ENCODE results near the gene GMDS. TPM values are rescaled to one million over a fixed set of nuclear protein-coding genes. Genes with fewer than 3 reads are reported as not detected.

The GMDS gene
- polyA plus RNA-seq, 1 experiment = 7.1 TPM

- Histone ChIP-seq H3K4me3 (ENCODE audit: low read depth, low read length) (no peak overlapping the region), H3K36me3 (ENCODE audit: control insufficient read depth, insufficient read depth, low read length) (no peaks in the 10 kb centered on the region), H3K27me3 (ENCODE audit: control insufficient read depth, insufficient read depth, low read length) (no peaks in the 10 kb centered on the region; the same call in 1 of the 2 replicates)
- POLR2A ChIA-PET = no interaction called here
- DNase-seq (ENCODE audit: low read depth) = no peak
- no peak for TF ChIP-seq CTCF (IDR thresholded peaks at IDR 0.05; ENCODE audit: insufficient read depth, low read depth, low read length)
- CTCF ChIA-PET = interaction anchor here (6.6 kb wide), 1 partner anchor 1034 kb away, joined by 71 read pairs; no protein-coding TSS in a partner anchor
Measured at GRCh38 chr6:1599469-1599868, 645.9 kb downstream of the GMDS start.

GRCh38 chr6:1598886-1599285 is 646.5 kb downstream of the GMDS start:
- H3K27me3 ChIP-seq (ENCODE audit: control insufficient read depth, insufficient read depth, low read length) = no peaks in the 10 kb centered on the region; the same call in 1 of the 2 replicates
- POLR2A ChIA-PET = no interaction called here

GRCh38 chr6:1598433-1598832 is 647.0 kb downstream of the GMDS start:
- H3K27me3 ChIP-seq (ENCODE audit: control insufficient read depth, insufficient read depth, low read length) = no peaks in the 10 kb centered on the region; the same call in 1 of the 2 replicates
- no peak overlapping the region for H3K4me3 ChIP-seq (ENCODE audit: low read depth, low read length)
- POLR2A ChIA-PET = no interaction called here

More at GRCh38 chr6:1598886-1599285, 646.5 kb downstream of the GMDS start:
- CTCF ChIA-PET = interaction anchor here (1.3 to 6.6 kb wide), 4 partner anchors 755 to 1150 kb away, joined by 4 to 92 read pairs (median 47); partner anchors contain the start of gene MYLK4
- no peak for TF ChIP-seq CTCF (IDR thresholded peaks at IDR 0.05; ENCODE audit: insufficient read depth, low read depth, low read length)
- H3K4me3 ChIP-seq (ENCODE audit: low read depth, low read length) = no peak overlapping the region
- H3K36me3 ChIP-seq (ENCODE audit: control insufficient read depth, insufficient read depth, low read length) = no peaks in the 10 kb centered on the region
- no peak for DNase-seq (ENCODE audit: low read depth)

GRCh38 chr6:1597924-1598323 is 647.5 kb downstream of the GMDS start:
- Histone ChIP-seq H3K27me3 (ENCODE audit: control insufficient read depth, insufficient read depth, low read length) (peaks cover 2% of the 10 kb centered on the region; the same call in 1 of the 2 replicates), H3K4me3 (ENCODE audit: low read depth, low read length) (no peak overlapping the region), H3K36me3 (ENCODE audit: control insufficient read depth, insufficient read depth, low read length) (no peaks in the 10 kb centered on the region)
- ChIA-PET CTCF (interaction anchor here (0.8 to 6.6 kb wide), 10 partner anchors 11 to 1335 kb away, joined by 3 to 92 read pairs (median 12); partner anchors contain the start of gene MYLK4), POLR2A (no interaction called here)
- TF ChIP-seq CTCF (IDR thresholded peaks at IDR 0.05; ENCODE audit: insufficient read depth, low read depth, low read length) = no peak
- DNase-seq (ENCODE audit: low read depth) = no peak

More at GRCh38 chr6:1598433-1598832, 647.0 kb downstream of the GMDS start:
- H3K36me3 ChIP-seq (ENCODE audit: control insufficient read depth, insufficient read depth, low read length) = no peaks in the 10 kb centered on the region
- TF ChIP-seq CTCF (IDR thresholded peaks at IDR 0.05; ENCODE audit: insufficient read depth, low read depth, low read length) = no peak
- CTCF ChIA-PET = interaction anchor here (1.2 to 6.6 kb wide), 5 partner anchors 508 to 1151 kb away, joined by 3 to 92 read pairs (median 23); partner anchors contain the start of gene MYLK4
- DNase-seq (ENCODE audit: low read depth) = no peak

- CTCF ChIA-PET = interaction anchor here (0.5 to 6.6 kb wide), 43 partner anchors 9 to 1390 kb away, joined by 3 to 92 read pairs (median 4); partner anchors contain the start of genes MYLK4 and WRNIP1
- TF ChIP-seq CTCF (IDR thresholded peaks at IDR 0.05; ENCODE audit: insufficient read depth, low read depth, low read length) = no peak
- H3K36me3 ChIP-seq (ENCODE audit: control insufficient read depth, insufficient read depth, low read length) = no peaks in the 10 kb centered on the region
- H3K4me3 ChIP-seq (ENCODE audit: low read depth, low read length) = no peak overlapping the region
- peaks cover 2% of the 10 kb centered on the region; the same call in 1 of the 2 replicates for H3K27me3 ChIP-seq (ENCODE audit: control insufficient read depth, insufficient read depth, low read length)
- POLR2A ChIA-PET = no interaction called here
- no peak for DNase-seq (ENCODE audit: low read depth)
Measured at GRCh38 chr6:1597121-1597744, 648.2 kb downstream of the GMDS start.

All from BJ (cell line).